ENCODE data around the gene IFITM5. TPM values are rescaled to one million over a fixed set of nuclear protein-coding genes. Genes with fewer than 3 reads are reported as not detected.

The IFITM5 gene
- total and polyA plus RNA-seq, 2 of the 8 experiments (the other 6 are each of a cell fraction or from before 2014, with no cell fraction given) = not detected

GRCh38 chr11:281486-282161 is 17.7 kb downstream of the IFITM5 start:
- Histone ChIP-seq H3K27me3 (replicated peaks in 1 of 4; ENCODE audit: control insufficient read depth in 3 of 4, extremely low read depth in 1 of 4, insufficient read depth in 3 of 4, low read length in 3 of 4) (peaks cover 0 to 3% (median 1%) of the 10 kb centered on the region in 4 experiments; a peak in 2 of 7 replicates), H4K8ac (ENCODE audit: extremely low read depth, insufficient read depth, low read length) (no peak overlapping the region), H2AK5ac (ENCODE audit: low read depth, low read length) (no peak overlapping the region), H3K79me1 (ENCODE audit: low read depth, low read length) (no peaks in the 10 kb centered on the region), H2BK5ac (ENCODE audit: low read depth, low read length) (peak overlapping the region; percentile 49; the same call in 1 of the 2 replicates), H3K14ac (ENCODE audit: insufficient read length) (no peak overlapping the region), H2BK15ac (ENCODE audit: low read length) (peak overlapping the region; percentile 92; the same call in 1 of the 2 replicates), H4K20me1 (replicated peaks in 1 of 2; ENCODE audit: control insufficient read depth in 1 of 2, insufficient read depth in 2 of 2, low read length in 2 of 2) (no peaks in the 10 kb centered on the region), H3K56ac (replicated peaks; ENCODE audit: insufficient read length, low read depth, low read length) (no peak overlapping the region), H3K23me2 (ENCODE audit: low read depth, low read length) (no peaks in the 10 kb centered on the region), H3K4me3 (ENCODE audit: extremely low read depth in 1 of 4, insufficient read depth in 2 of 4, low read depth in 3 of 4, low read length in 4 of 4) (no peak overlapping the region), H3K4me1 (replicated peaks in 1 of 4; ENCODE audit: control insufficient read depth in 3 of 4, insufficient read depth in 4 of 4, low read length in 3 of 4) (peaks cover 0 to 5% (median 0%) of the 10 kb centered on the region in 4 experiments; a peak in 4 of 7 replicates), H3K36me3 (ENCODE audit: control insufficient read depth in 2 of 4, insufficient read depth in 4 of 4, low read length in 3 of 4) (no peaks in the 10 kb centered on the region), H3K79me2 (ENCODE audit: control insufficient read depth in 1 of 2, insufficient read depth in 2 of 2, low read length in 2 of 2) (no peaks in the 10 kb centered on the region), H2BK120ac (replicated peaks; ENCODE audit: low read depth, low read length) (no peak overlapping the region), H3K23ac (ENCODE audit: insufficient read length) (no peak overlapping the region), H3K18ac (ENCODE audit: extremely low read depth, low read length) (no peak overlapping the region), H3K4ac (replicated peaks; ENCODE audit: insufficient read length, low read depth, low read length) (no peak overlapping the region), H3K9me3 (ENCODE audit: insufficient read depth in 2 of 2, low read depth in 1 of 2, low read length in 1 of 2) (no peaks in the 10 kb centered on the region), H3K27ac (ENCODE audit: low read depth, low read length) (no peak overlapping the region), H4K5ac (ENCODE audit: insufficient read length, low read depth, low read length) (no peak overlapping the region), H3K9ac (replicated peaks in 1 of 4; ENCODE audit: extremely low read depth in 1 of 4, low read depth in 3 of 4, low read length in 3 of 4) (no peak overlapping the region), H2BK20ac (ENCODE audit: low read length) (no peak overlapping the region), H3K4me2 (ENCODE audit: insufficient read depth in 1 of 2, low read depth in 2 of 2, low read length in 2 of 2) (no peak overlapping the region), H2AFZ (ENCODE audit: low read length) (no peak overlapping the region), H4K91ac (replicated peaks; ENCODE audit: insufficient read length, low read length) (no peak overlapping the region), H2BK12ac (ENCODE audit: low read depth, low read length) (peak overlapping the region; percentile 39; the same call in 1 of the 2 replicates)
- ChIA-PET POLR2A (ENCODE audit: partially characterized antibody) (interaction anchor here (0.7 to 7.7 kb wide), 12 partner anchors 8 to 115 kb away, joined by 3 to 51 read pairs (median 4); partner anchors contain the start of gene IFITM5), CTCF (ENCODE audit: partially characterized antibody) (interaction anchor here (0.6 to 8.6 kb wide), 9 partner anchors 9 to 74 kb away, joined by 3 to 88 read pairs (median 4); no protein-coding TSS in a partner anchor)
- no peak for FAIRE-seq
- DNase-seq (ENCODE audit: low read depth in 1 of 2, low spot score in 2 of 2) = peak in 1 of 2 experiments; percentile 48
- WGBS, 2 experiments (ENCODE audit: extremely low coverage in 1 of 2, insufficient coverage in 1 of 2, insufficient read length in 1 of 2, insufficient replicate concordance in 2 of 2, low coverage in 1 of 2, low lambda C conversion rate in 2 of 2, missing lambda C conversion rate in 1 of 2) = 95% methylated on average over 26 of the region's 26 CpGs; no CpG with 5 or more reads in 1 of the 2 experiments
- no peak for TF ChIP-seq BRCA1 (IDR thresholded peaks at IDR 0.05; ENCODE audit: low read depth, low read length)
- TF ChIP-seq JUN (IDR thresholded peaks at IDR 0.05; ENCODE audit: low read depth, low read length) = no peak
- TF ChIP-seq SP4 (IDR thresholded peaks at IDR 0.05; ENCODE audit: low read length) = no peak
- TF ChIP-seq SIX5 (IDR thresholded peaks at IDR 0.05; ENCODE audit: low read depth, low read length) = no peak
- no peak for TF ChIP-seq CHD2 (IDR thresholded peaks at IDR 0.05; ENCODE audit: low read length)
- no peak for TF ChIP-seq KDM1A (IDR thresholded peaks at IDR 0.05; ENCODE audit: borderline replicate concordance, low read length)
- no peak for TF ChIP-seq HDAC2 (IDR thresholded peaks at IDR 0.05; ENCODE audit: borderline replicate concordance in 1 of 2, low read depth in 2 of 2, low read length in 2 of 2)
- no peak for TF ChIP-seq EGR1 (IDR thresholded peaks at IDR 0.05; ENCODE audit: borderline replicate concordance, low read depth, low read length)
- TF ChIP-seq CHD1 (IDR thresholded peaks at IDR 0.05; ENCODE audit: low read depth, low read length) = no peak
- no peak for TF ChIP-seq ZNF274 (IDR thresholded peaks at IDR 0.05; ENCODE audit: borderline replicate concordance, extremely low read depth, low read length)
- no peak for TF ChIP-seq CREB1 (IDR thresholded peaks at IDR 0.05)
- TF ChIP-seq CTBP2 (IDR thresholded peaks at IDR 0.05; ENCODE audit: borderline replicate concordance, insufficient read depth, insufficient read length, low read length) = no peak
- no peak for TF ChIP-seq GABPA (IDR thresholded peaks at IDR 0.05; ENCODE audit: borderline replicate concordance, insufficient read depth, low read length)
